ENCODE measurements around the gene ECI1.
"Not testable (repeated sequence)": the region's sequence is repeated elsewhere in the genome, so short reads cannot be mapped to it uniquely, and the experiment has no call there.

Gene ECI1

DNA sequence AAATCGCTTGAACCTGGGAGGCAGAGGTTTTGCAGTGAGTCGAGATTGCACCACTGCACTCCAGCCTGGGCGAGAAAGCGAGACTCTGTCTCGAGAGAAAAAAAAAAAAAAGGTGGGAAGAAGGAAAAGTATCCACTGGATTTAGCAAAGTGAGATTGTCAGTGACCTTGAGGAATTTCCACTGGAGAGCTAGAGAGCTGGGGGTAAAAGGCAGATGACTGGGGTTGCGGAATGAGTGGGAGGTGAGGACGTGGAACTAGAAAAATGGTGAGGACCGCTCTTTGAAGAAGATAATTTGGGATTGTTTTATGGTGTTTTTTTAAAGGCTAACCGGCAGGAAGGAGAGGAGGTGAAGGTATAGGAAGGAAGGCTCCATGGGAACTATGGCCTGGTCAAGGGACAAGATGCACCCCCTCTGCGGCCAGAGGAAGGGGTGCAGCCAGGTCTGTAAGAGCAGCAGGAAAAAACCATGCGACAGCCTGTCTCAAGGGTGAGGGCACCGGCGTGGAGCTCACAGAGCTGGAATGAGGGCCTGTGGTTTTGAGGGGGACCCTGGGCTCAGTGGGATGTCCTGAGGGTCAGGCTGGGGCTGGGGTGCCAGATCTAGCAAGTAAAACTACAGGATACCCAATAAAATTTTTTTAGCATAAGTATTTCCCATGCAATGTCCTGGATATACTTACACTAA is 46.8 kb downstream of the ECI1 start:
- DNase-seq: no peak
- intact Hi-C loops (cut with DNase I): no loop called here

DNA sequence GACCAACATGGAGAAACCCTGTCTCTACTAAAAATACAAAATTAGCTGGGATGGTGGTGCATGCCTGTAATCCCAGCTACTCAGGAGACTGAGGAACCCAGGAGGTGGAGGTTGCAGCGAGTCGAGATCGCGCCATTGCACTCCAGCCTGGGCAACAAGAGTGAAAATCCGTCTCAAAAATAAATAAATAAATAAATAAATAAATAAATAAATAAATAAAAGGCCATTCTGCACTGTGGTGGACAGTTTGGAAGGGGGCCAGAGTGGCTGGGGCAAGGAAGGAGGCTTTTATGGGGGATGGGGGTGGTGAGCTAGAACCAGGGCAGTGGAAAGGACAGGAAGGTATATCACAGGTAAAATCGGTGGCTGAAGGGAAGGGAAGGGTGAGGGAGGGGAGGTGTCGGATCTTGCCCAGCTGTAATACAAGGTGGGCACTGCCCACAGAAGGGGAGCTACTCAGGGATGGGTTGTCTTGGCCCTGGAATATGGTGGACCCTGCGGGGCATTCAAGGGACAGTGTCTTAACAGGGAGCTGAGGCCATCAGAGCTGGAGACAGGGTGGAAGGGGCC is 48.2 kb downstream of the ECI1 start:
- DNase-seq; intact Hi-C loops (cut with DNase I): not testable (repeated sequence)

DNA sequence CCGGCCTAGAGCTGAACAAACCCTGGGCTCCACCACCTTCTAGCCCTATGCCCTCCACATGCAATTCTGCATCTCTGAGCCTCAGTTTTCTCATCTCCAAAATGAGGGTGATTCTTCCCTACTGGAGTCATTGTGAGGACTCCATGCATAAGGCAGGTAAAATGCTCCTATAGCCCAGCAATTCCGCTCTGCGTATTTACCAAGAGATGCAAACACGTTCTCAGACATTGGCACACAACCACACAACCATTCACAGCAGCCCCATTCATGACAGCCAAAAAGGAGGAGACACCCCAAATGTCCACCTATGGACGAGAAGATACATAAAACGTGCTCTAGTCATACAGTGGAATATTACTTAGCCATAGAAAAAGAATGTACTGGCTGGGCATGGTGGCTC is 51.1 kb downstream of the ECI1 start:
- no peak for DNase-seq
- intact Hi-C loops (cut with DNase I): no loop called here

DNA sequence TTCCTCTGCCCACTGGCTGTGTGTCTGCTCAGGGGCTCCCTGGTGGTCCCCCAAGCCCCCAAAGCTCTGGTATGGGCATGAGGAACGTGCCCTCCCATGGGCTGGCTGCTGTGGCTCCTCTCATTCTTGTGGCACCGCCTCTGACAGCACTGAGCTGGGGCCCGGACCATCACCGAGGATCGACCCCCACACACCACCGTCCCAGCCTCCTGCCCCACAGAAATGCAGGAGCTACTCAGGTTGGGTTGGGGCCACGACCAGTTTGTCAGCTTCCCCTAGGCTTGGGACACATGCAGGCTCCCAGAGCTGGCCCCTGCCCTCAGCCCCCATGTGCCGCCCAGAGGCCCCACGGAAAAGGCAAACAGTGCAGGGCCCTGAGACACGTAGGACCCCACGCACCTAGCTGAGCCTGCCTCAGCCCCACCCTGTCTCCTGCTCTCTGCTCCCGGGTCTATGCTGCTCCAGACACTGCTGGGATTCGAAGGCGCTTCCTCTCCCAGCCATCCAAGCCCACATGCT is 51.7 kb downstream of the ECI1 start:
- no peak for DNase-seq
- intact Hi-C loops (cut with DNase I): no loop called here

- DNase-seq: no peak
- intact Hi-C loops (cut with DNase I): no loop called here
Measured at GRCh38 chr16:2199095-2199494, 52.3 kb downstream of the ECI1 start.

DNA sequence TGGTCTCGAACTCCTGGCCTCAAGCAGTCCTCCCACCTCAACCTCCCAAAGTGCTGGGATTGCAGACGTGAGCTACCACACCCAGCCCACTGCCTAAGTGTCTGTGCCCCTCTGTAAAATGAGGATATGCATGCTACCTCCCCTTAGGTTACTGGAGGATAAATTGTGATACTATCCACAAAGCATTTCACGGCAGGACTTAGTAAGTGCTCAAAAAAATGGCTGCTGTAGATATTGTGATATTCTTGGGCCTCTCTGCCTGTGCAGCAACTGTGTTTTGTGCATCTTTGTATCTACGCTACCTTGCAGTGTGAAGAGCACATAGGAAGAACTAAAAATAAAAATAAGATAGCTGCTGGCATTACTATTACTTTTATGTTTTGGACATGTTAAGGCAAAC is 53.1 kb downstream of the ECI1 start:
- no peak for DNase-seq
- intact Hi-C loops (cut with DNase I): no loop called here

DNA sequence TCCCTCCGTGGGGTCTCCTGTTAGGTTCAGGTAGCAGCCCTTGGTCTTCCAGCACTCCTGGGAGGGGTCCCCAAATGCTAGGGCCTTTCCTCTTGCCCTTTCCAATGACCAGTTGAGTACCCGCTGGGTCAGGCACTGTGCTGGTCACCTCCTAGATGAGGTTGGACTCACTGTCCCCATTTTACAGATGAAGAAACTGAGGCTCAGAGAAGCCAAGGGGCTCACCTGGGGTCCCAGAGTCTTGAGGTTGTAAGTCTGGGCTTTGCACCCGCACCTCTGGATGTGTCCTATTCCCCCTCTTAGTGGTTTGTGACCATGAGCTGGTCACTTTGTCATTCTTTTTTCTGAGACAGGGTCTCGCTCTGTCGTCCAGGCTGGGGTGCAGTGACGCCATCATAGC is 53.6 kb downstream of the ECI1 start:
- no peak for DNase-seq
- intact Hi-C loops (cut with DNase I): no loop called here

- no peak for DNase-seq
- intact Hi-C loops (cut with DNase I): no loop called here
Measured at GRCh38 chr16:2196981-2197511, 54.3 kb downstream of the ECI1 start.

- intact Hi-C loops (cut with DNase I): no loop called here
- DNase-seq: peak in 1 of 42 donors; percentile 41
Measured at GRCh38 chr16:2196162-2196980, 55.0 kb downstream of the ECI1 start, which contains the start of gene CASKIN1. Gene CASKIN1, minus strand, starts transcription at chr16:2196605. Its CDS starts 173 bp downstream, at chr16:2196432.

DNA sequence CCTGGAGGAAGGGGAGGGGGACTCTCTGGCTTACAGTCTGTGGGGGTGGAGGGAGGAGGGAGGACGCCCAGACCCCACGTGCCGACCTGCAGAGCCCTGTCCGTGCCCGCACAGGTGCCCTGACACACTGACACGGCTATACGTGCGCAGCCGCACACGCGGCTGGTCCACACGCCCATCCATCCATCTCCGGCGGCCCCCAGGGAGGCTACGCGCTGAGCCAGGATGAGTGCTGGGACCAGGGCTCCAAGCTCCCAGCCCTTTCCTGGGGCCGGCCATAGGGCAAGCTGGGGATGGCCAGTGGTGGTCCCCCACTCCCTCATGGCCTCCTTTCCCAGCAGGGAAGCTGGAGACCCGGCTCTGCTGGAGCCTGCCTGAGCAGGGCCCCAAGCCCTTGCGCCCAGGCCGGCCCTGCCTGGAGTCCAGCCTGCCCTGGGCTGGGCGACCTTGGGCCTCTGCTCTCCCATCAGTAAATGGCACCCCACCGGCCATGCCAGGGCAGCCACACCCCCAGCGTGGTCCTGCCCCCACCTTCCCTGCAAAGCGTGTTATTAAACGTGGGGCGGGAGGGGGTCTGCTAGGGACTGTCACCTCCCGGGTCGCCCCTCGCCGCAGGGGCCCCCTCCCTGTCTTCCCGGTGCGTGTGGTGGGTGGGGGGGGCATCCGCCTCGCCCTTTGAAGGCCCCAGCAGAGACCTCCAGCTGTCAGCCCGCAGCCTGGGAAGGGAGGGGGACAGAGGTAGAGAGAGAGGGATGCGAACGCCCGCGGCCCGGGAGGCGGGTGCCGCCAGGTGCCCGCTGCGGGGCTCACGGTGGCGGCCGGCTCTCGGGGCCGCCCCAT is 55.8 kb downstream of the ECI1 start:
- intact Hi-C loops (cut with DNase I): no loop called here
- DNase-seq: no peak

DNA sequence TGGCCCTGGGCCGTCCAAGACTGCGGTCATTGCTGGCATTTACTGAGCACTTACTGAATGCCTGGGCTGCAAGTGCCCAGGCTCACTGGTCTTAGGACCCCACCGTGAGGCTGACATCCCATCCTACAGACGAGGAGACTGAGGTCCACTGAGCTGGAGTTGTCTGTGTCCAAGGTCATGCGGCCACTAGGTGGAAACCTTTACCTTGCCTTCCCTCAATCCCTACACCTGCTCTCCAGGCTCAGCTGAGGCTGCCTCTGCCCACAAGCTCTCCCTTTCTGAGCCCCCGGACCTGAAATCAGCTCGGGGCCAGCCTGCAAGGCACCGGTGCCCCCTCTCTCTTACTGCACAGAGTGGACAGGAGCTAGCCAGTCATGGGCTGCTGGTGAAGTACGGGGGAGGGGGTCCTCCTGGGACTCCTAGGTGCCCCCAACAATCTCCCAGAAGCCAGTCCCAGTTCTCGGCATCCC is 56.5 kb downstream of the ECI1 start:
- intact Hi-C loops (cut with DNase I): no loop called here
- peak in 3 of 42 donors; percentile 40 to 67 (median 66) for DNase-seq

DNA sequence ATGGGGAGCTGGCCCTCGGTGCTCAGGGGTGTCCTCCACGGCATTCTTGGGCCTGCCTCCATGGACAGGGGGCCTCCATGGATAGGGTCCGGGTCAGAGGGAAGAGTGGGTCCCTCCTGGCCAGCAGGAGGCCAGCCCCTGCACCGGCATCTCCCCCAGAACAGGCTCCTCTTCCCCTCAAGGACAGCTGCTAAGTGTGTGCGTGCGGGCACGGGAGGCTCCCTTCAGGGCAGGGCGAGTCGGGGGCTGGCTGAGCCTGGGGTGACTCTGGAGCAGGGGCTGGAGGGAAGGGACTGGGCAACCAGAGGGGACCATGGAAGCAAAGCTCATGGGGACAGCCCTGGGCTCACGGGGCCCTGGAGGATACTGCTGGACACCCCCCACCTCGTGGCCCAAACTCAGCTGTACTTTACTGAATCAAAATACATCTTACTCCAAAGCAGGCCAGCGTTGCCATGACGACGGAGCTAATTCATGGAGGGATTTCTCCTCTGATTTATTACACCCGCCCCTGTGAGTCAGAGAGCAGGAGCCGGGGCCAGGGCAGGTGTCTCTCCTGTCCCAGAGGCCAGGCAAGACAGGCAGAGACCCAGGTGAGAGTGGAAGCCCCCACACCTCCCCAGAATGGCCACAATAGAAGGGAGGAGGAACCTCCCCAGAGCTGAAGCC is 57.1 kb downstream of the ECI1 start:
- intact Hi-C loops (cut with DNase I): no loop called here
- peak in 29 of 42 donors; percentile 33 to 84 (median 62) for DNase-seq

GRCh38 chr16:2191446-2191706 is 60.0 kb downstream of the ECI1 start:
- intact Hi-C loops (cut with DNase I): no loop called here
- DNase-seq: peak in 3 of 42 donors; percentile 40 to 60 (median 55)

DNA sequence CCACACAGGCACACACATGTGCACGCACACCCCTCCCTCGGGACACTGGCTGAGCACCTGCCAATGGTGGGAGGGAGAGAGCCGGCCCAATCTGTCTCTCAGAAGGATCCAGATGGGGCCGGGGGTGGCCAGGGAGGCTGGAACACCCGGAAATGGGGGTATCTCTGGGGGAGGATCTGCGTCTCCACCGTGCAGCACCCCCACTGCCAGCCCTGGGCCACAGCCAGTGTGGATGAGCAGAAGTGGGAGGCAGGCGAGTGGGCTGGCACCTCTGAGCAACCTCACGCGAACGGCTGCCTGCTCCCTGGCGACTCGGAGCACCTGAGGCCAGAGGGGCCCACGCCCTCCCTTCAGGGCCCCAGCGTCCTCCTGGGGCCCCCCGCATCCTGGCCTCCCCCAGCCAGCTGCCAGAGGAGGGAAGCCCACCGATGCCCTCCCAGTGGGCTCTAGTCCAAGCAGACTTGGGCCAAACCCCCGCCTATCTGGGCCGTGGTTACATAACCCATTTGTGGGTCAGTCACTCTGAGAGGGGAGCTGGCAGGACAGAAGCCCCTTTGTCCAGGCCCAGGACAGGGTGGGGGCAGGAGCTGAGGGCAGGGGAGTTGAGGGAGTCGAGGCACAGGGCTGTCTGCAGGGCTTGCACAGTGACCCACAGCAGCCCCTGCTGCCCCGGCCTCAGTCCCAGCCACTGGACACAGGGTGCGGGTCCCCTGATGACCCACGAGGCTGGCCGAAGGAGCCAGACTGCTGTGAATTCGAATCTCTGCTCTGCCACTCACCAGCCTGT is 60.5 kb downstream of the ECI1 start:
- peak in 32 of 42 donors; percentile 16 to 82 (median 56) for DNase-seq
- intact Hi-C loops (cut with DNase I): no loop called here

DNA sequence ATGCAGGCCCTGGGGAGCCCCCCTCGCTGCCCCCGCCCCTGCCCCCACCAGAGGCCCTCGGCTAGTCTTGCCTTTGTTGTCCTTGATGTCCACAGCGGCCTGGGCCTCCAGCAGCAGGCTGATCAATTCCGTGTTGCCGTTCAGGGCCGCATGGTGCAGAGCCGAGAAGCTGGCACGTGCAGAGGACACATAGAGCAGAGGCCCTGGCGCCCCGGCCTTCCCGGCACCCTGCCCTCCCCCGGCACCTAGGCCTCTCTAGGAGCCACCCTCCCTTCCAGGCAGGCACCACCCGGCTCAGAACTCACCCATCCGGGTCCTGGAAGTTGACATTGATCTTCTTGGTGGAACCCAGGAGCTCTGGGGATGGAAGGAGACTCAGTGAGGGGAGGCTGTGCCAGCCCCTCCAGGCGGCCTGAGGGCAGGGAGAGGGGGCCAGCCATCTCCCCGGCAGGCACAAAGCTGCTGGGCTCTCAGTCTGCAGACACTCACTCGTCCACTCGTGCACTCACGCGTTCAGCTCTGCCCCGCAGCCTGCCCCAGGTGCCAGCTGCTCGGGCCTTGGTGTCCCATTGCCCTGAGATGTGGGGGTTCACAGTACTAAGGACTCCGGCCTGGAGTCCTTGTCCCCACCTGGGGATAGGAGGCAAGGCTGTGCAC is 61.3 kb downstream of the ECI1 start:
- intact Hi-C loops (cut with DNase I): no loop called here
- no peak for DNase-seq
